LNCAP (cell line): ENCODE measurements around the gene CEP152.

Source experiments
- CTCF ChIP-seq: fragments of 450-650 bp; IDR thresholded peaks from 2 replicates; pipeline ENCODE4 v1.5.1; 2017; ENCODE audit warnings: mild to moderate bottlenecking

Gene CEP152

GRCh38 chr15:48695088-48695826 lies 115.6 kb downstream of the CEP152 start:
- no peak for TF ChIP-seq CTCF

GRCh38 chr15:48693484-48693883 lies 117.4 kb downstream of the CEP152 start:
- no peak for TF ChIP-seq CTCF

GRCh38 chr15:48688493-48688892 lies 122.4 kb downstream of the CEP152 start:
- no peak for TF ChIP-seq CTCF
